Neural cell (in vitro differentiated cells): ENCODE data around the gene ATP5F1D. TPM values are rescaled to one million over a fixed set of nuclear protein-coding genes. Genes with fewer than 3 reads are reported as not detected.

Experiments
- H2AFZ ChIP-seq: fragments of 200-600, 300-800 bp; sonication (generic), shearing (Covaris generic); 2 replicates; pipeline ENCODE4 v1.6.0; 2014; ENCODE audit warnings: low read depth, mild to moderate bottlenecking, antibody characterized with exemption, low read length, moderate library complexity
- H3F3A ChIP-seq: fragments of 200-600 bp; shearing (Covaris generic); 2 replicates; pipeline ENCODE4 v1.6.1; 2016; ENCODE audit warnings: mild to moderate bottlenecking, moderate library complexity, mixed read lengths, antibody characterized with exemption, low read length; ENCODE audit not compliant: insufficient read depth, poor library complexity, severe bottlenecking
- H3K27ac ChIP-seq: fragments of 200-600, 300-800 bp; sonication (generic), shearing (Covaris generic); 2 replicates; pipeline ENCODE4 v1.5.1; 2014; ENCODE audit warnings: mild to moderate bottlenecking, low read length, moderate library complexity
- H3K27me3 ChIP-seq: fragments of 300-800, 200-600 bp; sonication (generic), shearing (Covaris generic); 2 replicates; pipeline ENCODE4 v1.6.0; 2014; ENCODE audit warnings: mild to moderate bottlenecking, low read depth, low read length, moderate library complexity; ENCODE audit not compliant: insufficient read depth
- H3K36me3 ChIP-seq: fragments of 300-800, 200-600 bp; sonication (generic), shearing (Covaris generic); 2 replicates; pipeline ENCODE4 v1.5.1; 2014; ENCODE audit warnings: mild to moderate bottlenecking, antibody characterized with exemption, low read length, moderate library complexity; ENCODE audit not compliant: insufficient read depth
- H3K4me2 ChIP-seq: fragments of 300-800, 200-600 bp; sonication (generic), shearing (Covaris generic); 2 replicates; pipeline ENCODE4 v1.6.0; 2014; ENCODE audit warnings: mild to moderate bottlenecking, low read length
- H3K4me3 ChIP-seq: fragments of 300-800, 200-600 bp; sonication (generic), shearing (Covaris generic); 2 replicates; pipeline ENCODE4 v1.5.1; 2014; ENCODE audit warnings: mild to moderate bottlenecking, low read length, moderate library complexity
- H3K79me2 ChIP-seq: fragments of 200-600 bp; shearing (Covaris generic); replicated peaks from 2 replicates; pipeline ENCODE4 v1.6.0; 2014; ENCODE audit warnings: mild to moderate bottlenecking, low read length, moderate library complexity; ENCODE audit not compliant: insufficient read depth
- H3K9ac ChIP-seq: fragments of 300-800, 200-600 bp; sonication (generic), shearing (Covaris generic); 2 replicates; pipeline ENCODE4 v1.6.1; 2016; ENCODE audit warnings: mild to moderate bottlenecking, low read length, mixed read lengths
- H3K9me2 ChIP-seq: fragments of 200-600 bp; shearing (Covaris generic); 2 replicates; pipeline ENCODE4 v1.6.1; 2016; ENCODE audit warnings: mild to moderate bottlenecking, low read length, mixed read lengths; ENCODE audit not compliant: insufficient read depth
- H3K9me3 ChIP-seq: fragments of 200-600, 300-800 bp; sonication (generic), shearing (Covaris generic); 2 replicates; pipeline ENCODE4 v1.6.1; 2016; ENCODE audit warnings: mild to moderate bottlenecking, mixed run types, low read length, moderate library complexity, mixed read lengths
- H4K20me1 ChIP-seq: fragments of 200-600 bp; shearing (Covaris generic); 2 replicates; pipeline ENCODE4 v1.6.1; 2016; ENCODE audit warnings: mild to moderate bottlenecking, mixed run types; ENCODE audit not compliant: insufficient read depth
- EP300 ChIP-seq: fragments of 450-650 bp; conservative IDR thresholded peaks from 2 replicates; pipeline ENCODE4 v1.6.1; 2014; ENCODE audit warnings: antibody characterized with exemption, mild to moderate bottlenecking, moderate library complexity; ENCODE audit not compliant: poor library complexity, severe bottlenecking
- EZH2 ChIP-seq: fragments of 200-600, 300-800 bp; shearing (Covaris generic), sonication (generic); IDR thresholded peaks from 2 replicates; pipeline ENCODE4 v1.6.1; 2014; ENCODE audit warnings: antibody characterized with exemption, low read length, borderline replicate concordance, mild to moderate bottlenecking; ENCODE audit not compliant: insufficient read depth, poor library complexity, severe bottlenecking
- MXI1 ChIP-seq: fragments of 450-650 bp; conservative IDR thresholded peaks from 2 replicates; pipeline ENCODE4 v1.6.1; 2014; ENCODE audit warnings: antibody characterized with exemption, mild to moderate bottlenecking; ENCODE audit not compliant: poor library complexity, severe bottlenecking
- POLR2AphosphoS5 ChIP-seq: IDR thresholded peaks from 2 replicates; pipeline ENCODE4 v1.6.1; 2012
- RAD21 ChIP-seq: fragments of 450-650 bp; conservative IDR thresholded peaks from 2 replicates; pipeline ENCODE4 v1.6.1; 2014; ENCODE audit warnings: antibody characterized with exemption, mild to moderate bottlenecking, moderate library complexity
- SMC3 ChIP-seq: fragments of 450-650 bp; conservative IDR thresholded peaks from 2 replicates; pipeline ENCODE4 v1.6.1; 2014; ENCODE audit warnings: antibody characterized with exemption, mild to moderate bottlenecking, moderate library complexity; ENCODE audit not compliant: poor library complexity
- TAF1 ChIP-seq: IDR thresholded peaks from 2 replicates; pipeline ENCODE4 v1.6.1; 2012; ENCODE audit warnings: low read depth
- polyA plus RNA-seq: library from polyadenylated mRNA; depleted of rRNA; stranded (reverse); fragments of >200 nt; gene quantifications from 2 replicates; pipeline ENCODE4 v1.2.3, GENCODE V29; 2014
- TF ChIP-seq, protein P1 (sequence below): IDR thresholded peaks from 2 replicates; pipeline ENCODE4 v1.6.1; 2012; ENCODE audit warnings: borderline replicate concordance
- TF ChIP-seq, protein P2 (sequence below): fragments of 450-650 bp; IDR thresholded peaks from 2 replicates; pipeline ENCODE4 v1.5.1; 2014; ENCODE audit warnings: antibody characterized with exemption, mild to moderate bottlenecking, moderate library complexity; ENCODE audit not compliant: poor library complexity, severe bottlenecking

ATP5F1D gene
- polyA plus RNA-seq, 1 donor from 2014 or later: 47.8 TPM

- H3K9me2 ChIP-seq: no peaks in the 10 kb centered on the region
- TF ChIP-seq, protein P1, sequence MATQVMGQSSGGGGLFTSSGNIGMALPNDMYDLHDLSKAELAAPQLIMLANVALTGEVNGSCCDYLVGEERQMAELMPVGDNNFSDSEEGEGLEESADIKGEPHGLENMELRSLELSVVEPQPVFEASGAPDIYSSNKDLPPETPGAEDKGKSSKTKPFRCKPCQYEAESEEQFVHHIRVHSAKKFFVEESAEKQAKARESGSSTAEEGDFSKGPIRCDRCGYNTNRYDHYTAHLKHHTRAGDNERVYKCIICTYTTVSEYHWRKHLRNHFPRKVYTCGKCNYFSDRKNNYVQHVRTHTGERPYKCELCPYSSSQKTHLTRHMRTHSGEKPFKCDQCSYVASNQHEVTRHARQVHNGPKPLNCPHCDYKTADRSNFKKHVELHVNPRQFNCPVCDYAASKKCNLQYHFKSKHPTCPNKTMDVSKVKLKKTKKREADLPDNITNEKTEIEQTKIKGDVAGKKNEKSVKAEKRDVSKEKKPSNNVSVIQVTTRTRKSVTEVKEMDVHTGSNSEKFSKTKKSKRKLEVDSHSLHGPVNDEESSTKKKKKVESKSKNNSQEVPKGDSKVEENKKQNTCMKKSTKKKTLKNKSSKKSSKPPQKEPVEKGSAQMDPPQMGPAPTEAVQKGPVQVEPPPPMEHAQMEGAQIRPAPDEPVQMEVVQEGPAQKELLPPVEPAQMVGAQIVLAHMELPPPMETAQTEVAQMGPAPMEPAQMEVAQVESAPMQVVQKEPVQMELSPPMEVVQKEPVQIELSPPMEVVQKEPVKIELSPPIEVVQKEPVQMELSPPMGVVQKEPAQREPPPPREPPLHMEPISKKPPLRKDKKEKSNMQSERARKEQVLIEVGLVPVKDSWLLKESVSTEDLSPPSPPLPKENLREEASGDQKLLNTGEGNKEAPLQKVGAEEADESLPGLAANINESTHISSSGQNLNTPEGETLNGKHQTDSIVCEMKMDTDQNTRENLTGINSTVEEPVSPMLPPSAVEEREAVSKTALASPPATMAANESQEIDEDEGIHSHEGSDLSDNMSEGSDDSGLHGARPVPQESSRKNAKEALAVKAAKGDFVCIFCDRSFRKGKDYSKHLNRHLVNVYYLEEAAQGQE: peak; percentile 62
- TF ChIP-seq, protein P2, sequence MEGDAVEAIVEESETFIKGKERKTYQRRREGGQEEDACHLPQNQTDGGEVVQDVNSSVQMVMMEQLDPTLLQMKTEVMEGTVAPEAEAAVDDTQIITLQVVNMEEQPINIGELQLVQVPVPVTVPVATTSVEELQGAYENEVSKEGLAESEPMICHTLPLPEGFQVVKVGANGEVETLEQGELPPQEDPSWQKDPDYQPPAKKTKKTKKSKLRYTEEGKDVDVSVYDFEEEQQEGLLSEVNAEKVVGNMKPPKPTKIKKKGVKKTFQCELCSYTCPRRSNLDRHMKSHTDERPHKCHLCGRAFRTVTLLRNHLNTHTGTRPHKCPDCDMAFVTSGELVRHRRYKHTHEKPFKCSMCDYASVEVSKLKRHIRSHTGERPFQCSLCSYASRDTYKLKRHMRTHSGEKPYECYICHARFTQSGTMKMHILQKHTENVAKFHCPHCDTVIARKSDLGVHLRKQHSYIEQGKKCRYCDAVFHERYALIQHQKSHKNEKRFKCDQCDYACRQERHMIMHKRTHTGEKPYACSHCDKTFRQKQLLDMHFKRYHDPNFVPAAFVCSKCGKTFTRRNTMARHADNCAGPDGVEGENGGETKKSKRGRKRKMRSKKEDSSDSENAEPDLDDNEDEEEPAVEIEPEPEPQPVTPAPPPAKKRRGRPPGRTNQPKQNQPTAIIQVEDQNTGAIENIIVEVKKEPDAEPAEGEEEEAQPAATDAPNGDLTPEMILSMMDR: no peak
- peak; percentile 60 for TF ChIP-seq EP300
- peak; percentile 49 for TF ChIP-seq POLR2AphosphoS5
- TF ChIP-seq EZH2: no peak
- no peak for TF ChIP-seq MXI1
- peaks cover 58% of the 10 kb centered on the region for H3K79me2 ChIP-seq
- H2AFZ ChIP-seq: no peak overlapping the region
- H3K9me3 ChIP-seq: no peaks in the 10 kb centered on the region
- H3K4me3 ChIP-seq: peak overlapping the region; percentile 93
- peak overlapping the region; percentile 86 for H3K4me2 ChIP-seq
- peak overlapping the region; percentile 98 for H3K27ac ChIP-seq
- no peaks in the 10 kb centered on the region for H3K27me3 ChIP-seq
- H3F3A ChIP-seq: no peaks in the 10 kb centered on the region
- no peaks in the 10 kb centered on the region for H3K36me3 ChIP-seq
- H3K9ac ChIP-seq: peak overlapping the region; percentile 99
- peaks cover 4% of the 10 kb centered on the region for H4K20me1 ChIP-seq
Measured at GRCh38 chr19:1250437-1251260, 9.1 kb downstream of the ATP5F1D start.

GRCh38 chr19:1251330-1252220 lies 10.0 kb downstream of the ATP5F1D start:
- Histone ChIP-seq H4K20me1 (peaks cover 4% of the 10 kb centered on the region), H3K27me3 (no peaks in the 10 kb centered on the region), H3K79me2 (peaks cover 58% of the 10 kb centered on the region), H3K4me3 (peak overlapping the region; percentile 93), H3F3A (no peaks in the 10 kb centered on the region), H3K27ac (peak overlapping the region; percentile 98), H3K9me2 (no peaks in the 10 kb centered on the region), H3K9me3 (no peaks in the 10 kb centered on the region), H3K9ac (peak overlapping the region; percentile 99), H3K36me3 (no peaks in the 10 kb centered on the region), H2AFZ (no peak overlapping the region), H3K4me2 (peak overlapping the region; percentile 86)
- peak; percentile 41 for TF ChIP-seq MXI1
- no peak for TF ChIP-seq EZH2
- TF ChIP-seq RAD21: no peak
- TF ChIP-seq, protein P2: no peak
- TF ChIP-seq TAF1: no peak
- TF ChIP-seq POLR2AphosphoS5: no peak
- no peak for TF ChIP-seq SMC3
- TF ChIP-seq EP300: no peak
- TF ChIP-seq, protein P1: peak; percentile 13
